ENCODE data around the gene ADK.

Gene ADK

DNA sequence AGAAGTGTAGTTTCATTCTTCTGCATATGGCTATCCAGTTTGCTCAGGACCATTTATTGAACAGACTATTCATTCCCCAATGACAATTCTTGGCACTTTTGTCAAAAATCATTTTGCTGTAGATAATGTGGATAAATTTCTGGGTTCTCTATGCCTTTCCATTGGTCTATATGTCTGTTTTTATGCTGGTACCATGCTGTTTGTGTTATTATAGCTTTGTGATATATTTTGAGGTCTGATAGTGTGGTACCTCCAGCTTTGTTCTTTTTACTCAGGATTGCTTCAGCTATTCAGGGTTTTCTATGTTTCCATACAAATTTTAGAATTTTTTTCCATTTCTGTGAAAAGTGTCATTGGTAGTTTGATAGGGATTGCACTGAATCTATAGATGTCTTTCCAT is 360.0 kb downstream of the ADK start:
- TF ChIP-seq, protein P1, sequence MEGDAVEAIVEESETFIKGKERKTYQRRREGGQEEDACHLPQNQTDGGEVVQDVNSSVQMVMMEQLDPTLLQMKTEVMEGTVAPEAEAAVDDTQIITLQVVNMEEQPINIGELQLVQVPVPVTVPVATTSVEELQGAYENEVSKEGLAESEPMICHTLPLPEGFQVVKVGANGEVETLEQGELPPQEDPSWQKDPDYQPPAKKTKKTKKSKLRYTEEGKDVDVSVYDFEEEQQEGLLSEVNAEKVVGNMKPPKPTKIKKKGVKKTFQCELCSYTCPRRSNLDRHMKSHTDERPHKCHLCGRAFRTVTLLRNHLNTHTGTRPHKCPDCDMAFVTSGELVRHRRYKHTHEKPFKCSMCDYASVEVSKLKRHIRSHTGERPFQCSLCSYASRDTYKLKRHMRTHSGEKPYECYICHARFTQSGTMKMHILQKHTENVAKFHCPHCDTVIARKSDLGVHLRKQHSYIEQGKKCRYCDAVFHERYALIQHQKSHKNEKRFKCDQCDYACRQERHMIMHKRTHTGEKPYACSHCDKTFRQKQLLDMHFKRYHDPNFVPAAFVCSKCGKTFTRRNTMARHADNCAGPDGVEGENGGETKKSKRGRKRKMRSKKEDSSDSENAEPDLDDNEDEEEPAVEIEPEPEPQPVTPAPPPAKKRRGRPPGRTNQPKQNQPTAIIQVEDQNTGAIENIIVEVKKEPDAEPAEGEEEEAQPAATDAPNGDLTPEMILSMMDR (IDR thresholded peaks at IDR 0.05; ENCODE audit: low read depth, low read length), result no peak
- TF ChIP-seq EZH2phosphoT487 (IDR thresholded peaks at IDR 0.05; ENCODE audit: low read depth), result no peak
- Histone ChIP-seq H2AFZ (ENCODE audit: low read depth, low read length) (no peak overlapping the region), H3K4me3 (ENCODE audit: low read length) (no peak overlapping the region), H4K20me1 (ENCODE audit: insufficient read depth, low read length) (no peaks in the 10 kb centered on the region), H3K36me3 (replicated peaks; ENCODE audit: low read depth, low read length) (peaks cover 7% of the 10 kb centered on the region), H3K27me3 (ENCODE audit: low read depth, low read length) (no peaks in the 10 kb centered on the region), H3K9ac (ENCODE audit: low read length) (no peak overlapping the region), H3K27ac (ENCODE audit: low read length) (no peak overlapping the region), H3K4me1 (ENCODE audit: low read length) (no peaks in the 10 kb centered on the region), H3K9me3 (ENCODE audit: insufficient read depth, low read length) (peaks cover 6% of the 10 kb centered on the region; the same call in 1 of the 2 replicates), H3K79me2 (ENCODE audit: low read length) (no peaks in the 10 kb centered on the region), H3K4me2 (ENCODE audit: low read length) (no peak overlapping the region)

DNA sequence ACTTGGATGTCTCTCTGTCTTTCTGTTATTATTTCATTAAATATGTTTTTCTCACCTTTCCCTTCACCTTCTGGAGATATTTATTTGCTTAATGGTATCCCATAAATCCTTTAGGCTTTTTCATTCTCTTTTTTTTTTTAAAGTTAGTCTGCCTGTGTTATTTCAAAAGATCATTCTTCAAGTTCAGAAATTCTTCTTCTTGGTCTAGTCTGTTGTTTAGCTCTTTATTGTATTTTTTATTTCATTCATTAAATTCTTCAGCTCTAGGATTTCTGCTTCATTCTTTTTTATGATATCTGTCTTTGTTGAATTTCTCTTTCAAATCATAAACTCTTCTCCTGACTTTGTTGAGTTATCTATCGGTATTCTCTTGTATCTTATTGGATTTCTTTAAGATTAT is 363.3 kb downstream of the ADK start:
- no peak overlapping the region for H3K4me3 ChIP-seq (ENCODE audit: low read length)
- no peaks in the 10 kb centered on the region for H3K27me3 ChIP-seq (ENCODE audit: low read depth, low read length)
- no peak overlapping the region for H3K9ac ChIP-seq (ENCODE audit: low read length)
- no peak overlapping the region for H3K4me2 ChIP-seq (ENCODE audit: low read length)
- peaks cover 9% of the 10 kb centered on the region for H3K36me3 ChIP-seq (replicated peaks; ENCODE audit: low read depth, low read length)
- peaks cover 6% of the 10 kb centered on the region; the same call in 1 of the 2 replicates for H3K9me3 ChIP-seq (ENCODE audit: insufficient read depth, low read length)
- H2AFZ ChIP-seq (ENCODE audit: low read depth, low read length), result no peak overlapping the region
- no peaks in the 10 kb centered on the region for H4K20me1 ChIP-seq (ENCODE audit: insufficient read depth, low read length)
- no peak overlapping the region for H3K27ac ChIP-seq (ENCODE audit: low read length)
- no peaks in the 10 kb centered on the region for H3K79me2 ChIP-seq (ENCODE audit: low read length)
- H3K4me1 ChIP-seq (ENCODE audit: low read length), result no peaks in the 10 kb centered on the region
- TF ChIP-seq, protein P1 (IDR thresholded peaks at IDR 0.05; ENCODE audit: low read depth, low read length), result no peak
- no peak for TF ChIP-seq EZH2phosphoT487 (IDR thresholded peaks at IDR 0.05; ENCODE audit: low read depth)

DNA sequence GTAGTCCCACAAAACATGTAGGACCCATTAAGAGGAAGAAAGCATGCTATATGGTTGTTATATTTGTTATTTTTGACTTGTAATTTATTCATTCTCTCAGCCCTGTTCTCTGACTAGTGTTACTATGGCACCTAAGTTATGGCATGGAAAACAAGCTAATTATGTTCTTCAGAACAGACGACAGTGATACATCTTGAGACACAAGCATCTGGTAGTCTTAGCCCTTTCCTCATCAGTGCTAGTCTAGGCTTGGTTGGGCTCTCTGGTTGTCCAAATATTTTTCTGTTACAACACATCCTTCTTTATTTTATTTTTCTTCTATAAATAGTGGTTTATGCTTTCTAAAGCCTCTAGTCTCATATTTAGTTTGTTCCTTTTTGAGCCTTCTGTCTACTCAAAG is 367.0 kb downstream of the ADK start:
- Histone ChIP-seq H3K79me2 (ENCODE audit: low read length) (no peaks in the 10 kb centered on the region), H2AFZ (ENCODE audit: low read depth, low read length) (no peak overlapping the region), H3K36me3 (replicated peaks; ENCODE audit: low read depth, low read length) (peaks cover 8% of the 10 kb centered on the region), H4K20me1 (ENCODE audit: insufficient read depth, low read length) (no peaks in the 10 kb centered on the region), H3K4me2 (ENCODE audit: low read length) (no peak overlapping the region), H3K4me1 (ENCODE audit: low read length) (peaks cover 6% of the 10 kb centered on the region), H3K9me3 (ENCODE audit: insufficient read depth, low read length) (peaks cover 6% of the 10 kb centered on the region; the same call in 1 of the 2 replicates), H3K9ac (ENCODE audit: low read length) (no peak overlapping the region), H3K27ac (ENCODE audit: low read length) (no peak overlapping the region), H3K4me3 (ENCODE audit: low read length) (no peak overlapping the region), H3K27me3 (ENCODE audit: low read depth, low read length) (no peaks in the 10 kb centered on the region)
- TF ChIP-seq EZH2phosphoT487 (IDR thresholded peaks at IDR 0.05; ENCODE audit: low read depth), result no peak
- TF ChIP-seq, protein P1 (IDR thresholded peaks at IDR 0.05; ENCODE audit: low read depth, low read length), result no peak

DNA sequence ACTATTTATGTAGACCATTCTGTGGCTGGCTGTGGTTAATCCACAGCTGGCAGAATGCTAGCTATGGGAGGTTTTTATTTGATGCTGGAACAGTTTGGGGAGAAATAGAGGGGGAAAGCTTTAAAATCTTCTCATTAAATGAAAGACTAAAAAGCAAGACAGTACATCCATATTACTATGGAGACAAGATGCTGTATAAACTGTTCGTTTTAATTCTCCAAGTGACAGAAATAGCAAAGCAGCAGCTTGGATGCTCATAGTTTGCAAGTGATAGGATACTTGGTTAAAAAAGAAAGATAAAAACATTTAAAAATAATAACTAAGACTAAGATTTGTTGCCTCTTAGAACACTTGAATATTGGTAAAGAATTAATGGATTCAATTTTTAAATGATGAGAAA is 370.5 kb downstream of the ADK start:
- Histone ChIP-seq H4K20me1 (ENCODE audit: insufficient read depth, low read length) (no peaks in the 10 kb centered on the region), H3K27ac (ENCODE audit: low read length) (no peak overlapping the region), H3K79me2 (ENCODE audit: low read length) (no peaks in the 10 kb centered on the region), H3K4me1 (ENCODE audit: low read length) (peaks cover 12% of the 10 kb centered on the region), H3K4me2 (ENCODE audit: low read length) (no peak overlapping the region), H3K9me3 (ENCODE audit: insufficient read depth, low read length) (no peaks in the 10 kb centered on the region), H2AFZ (ENCODE audit: low read depth, low read length) (no peak overlapping the region), H3K9ac (ENCODE audit: low read length) (no peak overlapping the region), H3K36me3 (replicated peaks; ENCODE audit: low read depth, low read length) (no peaks in the 10 kb centered on the region), H3K4me3 (ENCODE audit: low read length) (no peak overlapping the region), H3K27me3 (ENCODE audit: low read depth, low read length) (no peaks in the 10 kb centered on the region)
- TF ChIP-seq EZH2phosphoT487 (IDR thresholded peaks at IDR 0.05; ENCODE audit: low read depth), result no peak
- TF ChIP-seq, protein P1 (IDR thresholded peaks at IDR 0.05; ENCODE audit: low read depth, low read length), result no peak

All from OCI-LY3 (cell line).